ENCODE data around the gene TSKU. TPM values are rescaled to one million over a fixed set of nuclear protein-coding genes. Genes with fewer than 3 reads are reported as not detected.
"Not testable (repeated sequence)": the region's sequence is repeated elsewhere in the genome, so short reads cannot be mapped to it uniquely, and the experiment has no call there.

Gene TSKU, protein sequence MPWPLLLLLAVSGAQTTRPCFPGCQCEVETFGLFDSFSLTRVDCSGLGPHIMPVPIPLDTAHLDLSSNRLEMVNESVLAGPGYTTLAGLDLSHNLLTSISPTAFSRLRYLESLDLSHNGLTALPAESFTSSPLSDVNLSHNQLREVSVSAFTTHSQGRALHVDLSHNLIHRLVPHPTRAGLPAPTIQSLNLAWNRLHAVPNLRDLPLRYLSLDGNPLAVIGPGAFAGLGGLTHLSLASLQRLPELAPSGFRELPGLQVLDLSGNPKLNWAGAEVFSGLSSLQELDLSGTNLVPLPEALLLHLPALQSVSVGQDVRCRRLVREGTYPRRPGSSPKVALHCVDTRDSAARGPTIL
- total RNA-seq: 10 to 100 TPM; 27.5 to 31.5 TPM
- polyA plus RNA-seq: 10 to 100 TPM in 1 of 2 donors, 1 to 10 TPM in 1; 5.2 to 10.0 TPM
- long read RNA-seq, donor 1, transcript TSKU-201 (2 exons, 2,712 nt): major isoform, 168 of 255 reads
- long read RNA-seq, donor 1, partial matches to known transcripts: 84 of 255 reads
- long read RNA-seq, donor 1, other reads (novel, unspliced or antisense): 2 of 255 reads
- long read RNA-seq, donor 2, transcript TSKU-201 (2 exons, 2,712 nt): major isoform, 34 of 49 reads
- long read RNA-seq, donor 2, partial matches to known transcripts: 13 of 49 reads
- long read RNA-seq, donor 2, other reads (novel, unspliced or antisense): 2 of 49 reads

DNA sequence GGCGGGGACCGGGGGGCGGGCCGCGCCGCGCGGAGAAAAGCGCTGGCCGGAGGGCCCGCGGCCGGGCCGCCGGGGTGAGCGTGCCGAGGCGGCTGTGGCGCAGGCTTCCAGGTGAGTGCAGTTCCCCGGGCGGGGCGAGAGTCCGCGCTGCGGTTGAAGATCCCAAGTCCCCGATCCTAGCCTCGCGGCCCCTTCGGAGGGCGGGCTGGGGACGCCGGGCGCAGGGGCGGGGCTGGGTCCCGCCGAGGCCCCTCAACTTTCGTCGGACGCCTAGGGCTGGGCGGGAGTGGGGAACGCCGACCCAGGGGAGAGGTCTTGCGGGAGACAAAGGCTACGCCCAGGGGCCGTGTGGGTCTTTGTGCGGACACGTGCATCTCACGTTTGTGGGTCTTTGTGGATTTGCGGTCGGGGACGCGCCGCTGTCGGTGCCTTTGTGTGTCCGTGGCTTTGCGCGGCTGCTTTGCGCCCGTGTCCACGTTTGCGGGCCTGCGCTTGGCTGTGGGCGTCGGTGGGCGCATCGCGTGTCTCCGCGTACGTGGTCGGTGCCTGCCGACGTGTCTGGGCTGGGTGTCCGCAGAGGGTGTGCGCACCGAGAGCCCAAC, at the start of gene TSKU:
Gene TSKU (plus strand): TSS at position 63 of the 602 bp plus-strand sequence. CDS start 12,261 bp downstream, outside the sequence.
- no peak for DNase-seq
- H3K4me1 ChIP-seq (ENCODE audit: control insufficient read depth in 1 of 2, insufficient read depth in 2 of 2, low read length in 2 of 2): peaks cover 0 to 4% of the 10 kb centered on the region in 2 donors

DNA sequence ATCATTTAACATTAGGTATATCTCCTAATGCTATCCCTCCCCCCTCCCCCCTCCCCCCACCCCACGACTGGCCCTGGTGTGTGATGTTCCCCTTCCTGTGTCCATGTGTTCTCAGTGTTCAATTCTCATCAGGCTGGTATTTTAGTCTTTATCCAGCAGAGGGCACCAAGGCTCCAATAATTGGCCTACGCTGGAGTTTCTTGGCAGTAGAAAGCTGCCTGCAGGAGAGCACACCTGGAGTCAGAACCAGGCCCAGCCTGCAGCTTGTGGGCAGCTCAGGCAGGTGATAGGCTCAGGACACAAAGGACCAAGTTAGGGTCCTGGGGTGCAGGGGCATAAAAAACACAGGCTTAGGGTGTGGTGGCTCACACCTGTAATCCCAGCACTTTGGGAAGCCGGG, 49.2 kb upstream of the TSKU start:
- not testable (repeated sequence) for DNase-seq; H3K27me3 ChIP-seq (ENCODE audit: control insufficient read depth in 1 of 2, insufficient read depth in 2 of 2, low read length in 1 of 2); H3K4me3 ChIP-seq (ENCODE audit: low read length in 2 of 2); H3K4me1 ChIP-seq (ENCODE audit: control insufficient read depth in 1 of 2, insufficient read depth in 2 of 2, low read length in 2 of 2); H3K9me3 ChIP-seq (ENCODE audit: control insufficient read depth, low read length); H3K27ac ChIP-seq (ENCODE audit: low read depth in 1 of 2, low read length in 2 of 2); H3K36me3 ChIP-seq (ENCODE audit: control insufficient read depth in 1 of 2, insufficient read depth in 2 of 2, low read length in 1 of 2)
- intact Hi-C loops (cut with DNase I): loop anchor here (1.0 to 10.0 kb wide), 4 partner anchors 65 to 371 kb away; partner anchors contain the start of gene OMP (in 1 of the 2)
- WGBS, 2 donors: 33 to 52% methylated on average over 2 to 3 of the region's 3 CpGs
- ATAC-seq (ENCODE audit: low FRiP score): peak; percentile 62

More for the DNA sequence above, at the start of gene TSKU:
- peak within 1 kb of the TSS; percentile 83 to 97 for H3K4me3 ChIP-seq (ENCODE audit: low read length in 2 of 2)
- no peaks in the 10 kb centered on the region for H3K36me3 ChIP-seq (ENCODE audit: control insufficient read depth in 1 of 2, insufficient read depth in 2 of 2, low read length in 1 of 2)
- 0 to 1% methylated on average over 62 to 76 of the region's 76 CpGs for WGBS, 2 donors
- no peaks in the 10 kb centered on the region for H3K9me3 ChIP-seq (ENCODE audit: control insufficient read depth, low read length)
- no peaks in the 10 kb centered on the region for H3K27me3 ChIP-seq (ENCODE audit: control insufficient read depth in 1 of 2, insufficient read depth in 2 of 2, low read length in 1 of 2)
- H3K27ac ChIP-seq (ENCODE audit: low read depth in 1 of 2, low read length in 2 of 2): peak within 1 kb of the TSS; percentile 59 to 87
- intact Hi-C loops (cut with DNase I): loop anchor here in 1 of 2 donors (5.0 kb wide), 1 partner anchor 36 kb away; no protein-coding TSS in a partner anchor
- peak; percentile 59 for ATAC-seq (ENCODE audit: low FRiP score)

GRCh38 chr11:76734456-76735420, 48.4 kb upstream of the TSKU start:
- Histone ChIP-seq H3K4me3 (ENCODE audit: low read length in 2 of 2) (no peak overlapping the region), H3K9me3 (ENCODE audit: control insufficient read depth, low read length) (no peaks in the 10 kb centered on the region), H3K27ac (ENCODE audit: low read depth in 1 of 2, low read length in 2 of 2) (no peak overlapping the region), H3K27me3 (ENCODE audit: control insufficient read depth in 1 of 2, insufficient read depth in 2 of 2, low read length in 1 of 2) (no peaks in the 10 kb centered on the region), H3K4me1 (ENCODE audit: control insufficient read depth in 1 of 2, insufficient read depth in 2 of 2, low read length in 2 of 2) (no peaks in the 10 kb centered on the region), H3K36me3 (ENCODE audit: control insufficient read depth in 1 of 2, insufficient read depth in 2 of 2, low read length in 1 of 2) (no peaks in the 10 kb centered on the region)
- no peak for ATAC-seq (ENCODE audit: low FRiP score)
- DNase-seq: peak in 1 of 2 donors; percentile 44
- 71 to 83% methylated on average over 12 of the region's 12 CpGs for WGBS, 2 donors
- intact Hi-C loops (cut with DNase I): loop anchor here (1.0 to 10.0 kb wide), 4 partner anchors 64 to 370 kb away; partner anchors contain the start of gene OMP (in 1 of the 2)

DNA sequence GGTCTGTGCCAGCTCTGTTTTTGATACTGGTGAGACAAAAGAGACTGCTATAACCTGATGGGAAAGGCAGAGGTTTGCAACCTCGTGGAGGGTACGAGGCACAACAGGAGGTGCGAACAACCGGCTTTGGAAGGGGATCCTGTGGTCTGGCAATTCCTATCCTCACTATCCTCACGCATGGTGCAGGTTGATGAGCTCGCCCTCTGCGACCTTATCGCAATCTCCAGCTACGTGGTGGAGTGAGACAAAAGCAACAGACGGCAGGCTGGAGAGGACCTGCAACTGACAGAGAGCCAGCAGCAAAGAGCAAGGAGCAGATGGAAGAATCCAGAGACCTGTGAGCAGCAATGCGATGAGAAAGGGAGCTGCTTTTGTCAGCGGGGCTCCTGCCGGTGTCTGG, 47.3 kb upstream of the TSKU start:
- H3K27ac ChIP-seq (ENCODE audit: low read depth in 1 of 2, low read length in 2 of 2): no peak overlapping the region
- H3K36me3 ChIP-seq (ENCODE audit: control insufficient read depth in 1 of 2, insufficient read depth in 2 of 2, low read length in 1 of 2): no peaks in the 10 kb centered on the region
- no peaks in the 10 kb centered on the region for H3K4me1 ChIP-seq (ENCODE audit: control insufficient read depth in 1 of 2, insufficient read depth in 2 of 2, low read length in 2 of 2)
- 92 to 93% methylated on average over 13 of the region's 13 CpGs for WGBS, 2 donors
- ATAC-seq (ENCODE audit: low FRiP score) (no peak), DNase-seq (peak in 1 of 2 donors; percentile 45)
- intact Hi-C loops (cut with DNase I): loop anchor here (2.0 to 10.0 kb wide), 2 partner anchors 63 to 369 kb away; partner anchors contain the start of gene OMP (in 1 of the 2)
- no peak overlapping the region for H3K4me3 ChIP-seq (ENCODE audit: low read length in 2 of 2)
- no peaks in the 10 kb centered on the region for H3K27me3 ChIP-seq (ENCODE audit: control insufficient read depth in 1 of 2, insufficient read depth in 2 of 2, low read length in 1 of 2)
- no peaks in the 10 kb centered on the region for H3K9me3 ChIP-seq (ENCODE audit: control insufficient read depth, low read length)

- Histone ChIP-seq H3K27me3 (ENCODE audit: control insufficient read depth in 1 of 2, insufficient read depth in 2 of 2, low read length in 1 of 2) (no peaks in the 10 kb centered on the region), H3K36me3 (ENCODE audit: control insufficient read depth in 1 of 2, insufficient read depth in 2 of 2, low read length in 1 of 2) (no peaks in the 10 kb centered on the region), H3K27ac (ENCODE audit: low read depth in 1 of 2, low read length in 2 of 2) (no peak overlapping the region), H3K9me3 (ENCODE audit: control insufficient read depth, low read length) (no peaks in the 10 kb centered on the region), H3K4me1 (ENCODE audit: control insufficient read depth in 1 of 2, insufficient read depth in 2 of 2, low read length in 2 of 2) (no peaks in the 10 kb centered on the region), H3K4me3 (ENCODE audit: low read length in 2 of 2) (no peak overlapping the region)
- intact Hi-C loops (cut with DNase I): loop anchor here in 1 of 2 donors (10.0 kb wide), 1 partner anchor 369 kb away; the partner anchor contains the start of gene OMP
- ATAC-seq (ENCODE audit: low FRiP score) (no peak), DNase-seq (no peak)
- WGBS, 2 donors: 92 to 94% methylated on average over 4 of the region's 4 CpGs
These were observed 46.9 kb upstream of the TSKU start for GRCh38 chr11:76736266-76736665.

- H3K27me3 ChIP-seq (ENCODE audit: control insufficient read depth in 1 of 2, insufficient read depth in 2 of 2, low read length in 1 of 2): no peaks in the 10 kb centered on the region
- ATAC-seq (ENCODE audit: low FRiP score): no peak
- no peaks in the 10 kb centered on the region for H3K4me1 ChIP-seq (ENCODE audit: control insufficient read depth in 1 of 2, insufficient read depth in 2 of 2, low read length in 2 of 2)
- H3K36me3 ChIP-seq (ENCODE audit: control insufficient read depth in 1 of 2, insufficient read depth in 2 of 2, low read length in 1 of 2): no peaks in the 10 kb centered on the region
- no peaks in the 10 kb centered on the region for H3K9me3 ChIP-seq (ENCODE audit: control insufficient read depth, low read length)
- no peak overlapping the region for H3K4me3 ChIP-seq (ENCODE audit: low read length in 2 of 2)
- no peak overlapping the region for H3K27ac ChIP-seq (ENCODE audit: low read depth in 1 of 2, low read length in 2 of 2)
- intact Hi-C loops (cut with DNase I): loop anchor here in 1 of 2 donors (10.0 kb wide), 1 partner anchor 368 kb away; the partner anchor contains the start of gene OMP
- WGBS, 2 donors: 89 to 90% methylated on average over 12 of the region's 12 CpGs
- DNase-seq: peak in 1 of 2 donors; percentile 55
These were observed 46.2 kb upstream of the TSKU start for GRCh38 chr11:76736773-76737495.

- DNase-seq (peak in 1 of 2 donors; percentile 64), ATAC-seq (ENCODE audit: low FRiP score) (no peak)
- 71% methylated on average over 8 of the region's 8 CpGs for WGBS, 2 donors
- H3K36me3 ChIP-seq (ENCODE audit: control insufficient read depth in 1 of 2, insufficient read depth in 2 of 2, low read length in 1 of 2): no peaks in the 10 kb centered on the region
- no peaks in the 10 kb centered on the region for H3K27me3 ChIP-seq (ENCODE audit: control insufficient read depth in 1 of 2, insufficient read depth in 2 of 2, low read length in 1 of 2)
- H3K4me1 ChIP-seq (ENCODE audit: control insufficient read depth in 1 of 2, insufficient read depth in 2 of 2, low read length in 2 of 2): no peaks in the 10 kb centered on the region
- intact Hi-C loops (cut with DNase I): loop anchor here in 1 of 2 donors (10.0 kb wide), 1 partner anchor 366 kb away; the partner anchor contains the start of gene OMP
- no peak overlapping the region for H3K27ac ChIP-seq (ENCODE audit: low read depth in 1 of 2, low read length in 2 of 2)
- no peaks in the 10 kb centered on the region for H3K9me3 ChIP-seq (ENCODE audit: control insufficient read depth, low read length)
- H3K4me3 ChIP-seq (ENCODE audit: low read length in 2 of 2): no peak overlapping the region
These were observed 44.4 kb upstream of the TSKU start for GRCh38 chr11:76738618-76739240.
